DMS153 treated with DMSO at 0.1 percent for 48 hours (cell line): Measurements from ENCODE around the gene CLEC4M.

Experiments used
- DNase-seq: peaks from one replicate; lab custom pipeline; 2025; ENCODE audit not compliant: unreplicated experiment; lab: John Stamatoyannopoulos, UW

Gene CLEC4M, protein sequence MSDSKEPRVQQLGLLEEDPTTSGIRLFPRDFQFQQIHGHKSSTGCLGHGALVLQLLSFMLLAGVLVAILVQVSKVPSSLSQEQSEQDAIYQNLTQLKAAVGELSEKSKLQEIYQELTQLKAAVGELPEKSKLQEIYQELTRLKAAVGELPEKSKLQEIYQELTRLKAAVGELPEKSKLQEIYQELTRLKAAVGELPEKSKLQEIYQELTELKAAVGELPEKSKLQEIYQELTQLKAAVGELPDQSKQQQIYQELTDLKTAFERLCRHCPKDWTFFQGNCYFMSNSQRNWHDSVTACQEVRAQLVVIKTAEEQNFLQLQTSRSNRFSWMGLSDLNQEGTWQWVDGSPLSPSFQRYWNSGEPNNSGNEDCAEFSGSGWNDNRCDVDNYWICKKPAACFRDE

DNA sequence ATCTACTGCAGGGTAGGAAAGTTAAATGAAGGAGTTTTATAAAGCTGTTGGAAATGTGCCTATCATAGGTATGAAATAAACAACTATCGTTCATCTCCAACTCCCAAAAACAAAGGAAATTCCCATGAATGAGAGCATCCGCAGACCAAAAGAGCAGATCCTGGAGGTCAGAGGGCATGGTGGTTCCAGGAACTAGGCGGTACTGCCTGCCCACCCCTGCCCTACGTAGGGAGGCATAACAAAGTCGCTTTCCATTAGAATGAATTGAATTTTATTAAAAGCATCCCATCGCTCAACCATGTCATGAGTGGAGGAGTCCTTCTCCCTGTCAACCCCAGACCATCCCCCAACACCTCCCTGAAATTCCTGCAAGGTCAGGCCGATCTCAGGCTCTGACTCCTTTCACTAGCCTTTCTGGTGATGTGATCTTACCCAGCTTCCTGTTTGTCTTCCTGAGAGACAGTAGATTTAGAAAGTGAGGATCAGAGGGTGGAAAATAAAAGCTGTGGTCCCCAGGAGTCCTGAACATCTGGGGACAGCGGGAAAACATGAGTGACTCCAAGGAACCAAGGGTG, at the start of gene CLEC4M:
TSS of gene CLEC4M (plus strand) at position 525 of the 575 bp plus-strand sequence. CDS start at position 549, 24 bp downstream.
- no peak for DNase-seq

DNA sequence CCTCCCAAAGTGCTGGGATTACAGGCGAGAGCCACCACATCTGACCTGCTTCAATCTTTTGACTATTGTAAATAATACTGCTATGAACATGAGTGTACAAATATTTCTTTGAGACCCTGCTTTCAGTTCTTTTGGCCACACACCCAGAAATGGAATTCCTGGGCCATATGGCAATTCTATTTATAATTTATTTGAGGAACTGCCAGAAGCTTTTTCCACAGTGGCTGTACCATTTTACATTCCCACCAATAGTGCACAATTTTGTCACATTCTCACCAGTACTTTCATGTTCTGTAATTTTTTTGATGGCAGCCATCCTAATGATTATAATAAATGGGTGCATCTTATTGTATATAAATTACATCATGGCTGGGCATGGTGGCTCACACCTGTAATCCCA, 47.4 kb upstream of the CLEC4M start:
- no peak for DNase-seq

DNA sequence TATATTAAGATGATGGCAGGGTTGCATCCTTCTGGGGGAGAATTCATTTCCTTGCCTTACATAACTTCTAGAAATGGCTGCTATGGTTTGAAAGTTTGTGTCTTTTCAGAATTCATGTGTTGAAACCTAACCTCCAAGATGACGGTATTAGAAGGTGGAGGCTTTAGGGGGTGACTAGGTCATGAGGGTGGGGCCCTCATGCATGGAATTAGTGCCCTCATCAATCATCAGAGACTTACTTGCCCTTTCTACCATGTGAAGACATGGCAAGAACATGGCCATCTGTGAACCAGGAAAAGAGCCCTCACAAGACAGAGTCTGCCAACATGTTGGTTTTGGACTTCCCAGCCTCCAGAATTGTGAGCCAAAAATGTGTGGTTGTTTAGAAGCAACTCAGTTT, 46.3 kb upstream of the CLEC4M start:
- DNase-seq = no peak

DNA sequence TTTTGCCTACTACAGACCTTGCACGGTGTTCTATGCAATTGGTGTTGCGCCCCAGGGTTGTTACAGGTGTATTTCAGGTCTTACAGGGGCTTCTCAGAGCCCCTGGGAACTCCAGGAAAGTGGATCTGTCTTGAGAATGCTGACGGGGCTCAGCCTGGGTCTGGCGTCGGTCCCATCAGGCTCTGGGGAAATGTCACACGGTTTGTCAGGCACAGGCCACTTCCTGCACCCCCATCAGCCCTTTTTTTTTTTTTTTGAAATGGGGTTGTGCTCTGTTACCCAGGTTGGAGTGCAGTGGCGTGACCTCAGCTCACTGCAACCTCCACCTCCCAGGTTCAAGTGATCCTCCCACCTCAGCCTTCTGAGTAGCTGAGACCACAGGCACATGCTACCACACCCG, 44.4 kb upstream of the CLEC4M start:
- no peak for DNase-seq

DNA sequence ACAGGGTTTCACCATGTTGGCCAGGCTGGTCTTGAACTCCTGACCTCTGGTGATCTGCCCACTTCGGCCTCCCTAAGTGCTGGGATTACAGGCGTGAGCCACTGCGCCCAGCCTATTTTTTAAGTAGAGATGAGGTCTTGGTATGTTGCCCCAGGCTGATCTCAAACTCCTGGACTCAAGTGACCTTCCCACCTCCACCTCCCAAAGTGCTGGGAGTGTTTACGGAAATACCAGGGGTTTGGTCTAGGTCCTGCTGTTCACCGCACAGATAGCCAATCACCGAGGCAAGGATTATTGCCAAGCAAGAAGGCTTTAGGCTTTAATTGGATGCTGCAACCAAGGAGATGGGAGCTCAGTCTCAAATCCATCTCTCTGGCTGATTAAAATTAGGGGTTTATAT, 42.7 kb upstream of the CLEC4M start:
- no peak for DNase-seq

DNA sequence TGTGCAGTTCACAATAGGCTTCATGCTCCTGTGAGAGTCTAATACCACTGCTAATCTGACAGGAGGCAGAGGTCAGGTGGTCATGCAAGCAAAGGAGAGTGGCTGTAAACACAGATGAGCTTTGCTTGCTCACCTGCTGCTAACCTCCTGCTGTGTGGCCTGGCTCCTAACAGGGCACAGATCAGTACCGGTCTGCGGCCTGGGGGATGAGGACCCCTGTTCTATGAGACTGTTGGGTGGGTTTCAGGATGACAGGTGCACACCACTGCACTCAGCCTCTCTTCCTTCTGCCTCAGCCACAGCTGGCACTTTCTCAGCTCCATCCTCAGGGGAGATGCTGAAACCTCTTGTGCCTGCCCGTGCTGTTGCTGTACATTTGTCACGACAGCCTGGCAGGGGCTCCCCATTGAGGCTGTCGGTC, 40.8 kb upstream of the CLEC4M start:
- DNase-seq = no peak

DNA sequence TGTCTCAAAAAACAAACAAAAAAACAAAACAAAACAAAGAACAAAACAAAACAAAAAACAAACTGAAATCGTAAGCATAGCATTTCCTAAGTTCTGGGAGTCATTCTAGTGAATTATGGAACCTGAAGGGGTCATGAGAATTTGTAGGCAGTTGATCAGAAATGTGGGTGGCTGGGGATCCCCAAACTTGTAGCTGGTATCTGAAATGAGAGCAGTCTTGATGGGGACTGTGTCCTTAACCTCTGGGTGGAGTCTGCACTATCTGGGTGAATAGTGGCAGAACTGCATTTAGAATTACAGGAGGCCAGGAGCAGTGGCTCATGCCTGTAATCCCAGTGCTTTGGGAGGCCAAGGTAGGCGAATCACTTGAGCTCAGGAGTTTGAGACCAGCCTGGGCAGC, 37.3 kb upstream of the CLEC4M start:
- no peak for DNase-seq

DNA sequence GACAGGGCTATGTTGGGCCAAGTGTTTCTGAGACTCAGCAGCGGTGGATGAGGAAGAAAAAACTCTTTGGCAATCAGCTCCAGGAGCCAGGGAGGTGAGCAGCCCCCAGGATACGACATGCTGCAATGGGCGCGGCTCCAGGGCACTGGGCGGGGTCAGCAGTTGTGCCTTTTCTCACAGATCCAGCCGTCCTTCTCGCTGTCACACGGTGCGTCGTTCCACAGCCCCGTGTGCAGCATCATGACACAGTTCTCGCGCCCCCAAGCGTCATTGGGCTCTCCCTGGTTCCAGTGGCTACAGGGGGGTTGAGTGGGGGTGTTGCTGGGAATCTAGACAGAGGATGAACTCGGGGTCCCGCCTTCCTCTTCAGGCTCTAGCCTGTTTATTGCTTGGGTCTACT, 33.8 kb upstream of the CLEC4M start:
- DNase-seq = no peak

DNA sequence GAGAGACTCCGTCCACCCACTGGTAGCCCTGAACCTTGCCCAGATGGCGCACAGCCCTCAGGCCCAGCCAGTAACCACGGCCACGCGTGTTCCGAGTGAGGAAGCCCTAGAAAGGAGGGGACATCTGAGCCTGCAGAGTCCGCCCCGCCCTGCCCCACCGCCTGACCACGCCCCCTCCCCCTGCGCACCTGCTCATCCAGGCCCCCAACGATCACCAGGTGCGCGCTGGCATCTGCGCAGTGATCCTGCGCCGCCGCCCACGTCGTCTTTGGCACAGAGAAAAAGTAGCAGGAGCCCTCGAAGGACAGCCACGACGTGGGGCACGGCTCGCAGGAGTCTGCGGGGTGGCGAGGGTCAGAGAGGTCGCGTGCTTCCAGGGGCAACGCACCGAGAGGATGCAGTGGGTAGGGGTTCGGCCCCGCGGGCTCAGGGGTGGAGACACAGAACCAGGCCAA, 33.2 kb upstream of the CLEC4M start:
- DNase-seq = no peak

DNA sequence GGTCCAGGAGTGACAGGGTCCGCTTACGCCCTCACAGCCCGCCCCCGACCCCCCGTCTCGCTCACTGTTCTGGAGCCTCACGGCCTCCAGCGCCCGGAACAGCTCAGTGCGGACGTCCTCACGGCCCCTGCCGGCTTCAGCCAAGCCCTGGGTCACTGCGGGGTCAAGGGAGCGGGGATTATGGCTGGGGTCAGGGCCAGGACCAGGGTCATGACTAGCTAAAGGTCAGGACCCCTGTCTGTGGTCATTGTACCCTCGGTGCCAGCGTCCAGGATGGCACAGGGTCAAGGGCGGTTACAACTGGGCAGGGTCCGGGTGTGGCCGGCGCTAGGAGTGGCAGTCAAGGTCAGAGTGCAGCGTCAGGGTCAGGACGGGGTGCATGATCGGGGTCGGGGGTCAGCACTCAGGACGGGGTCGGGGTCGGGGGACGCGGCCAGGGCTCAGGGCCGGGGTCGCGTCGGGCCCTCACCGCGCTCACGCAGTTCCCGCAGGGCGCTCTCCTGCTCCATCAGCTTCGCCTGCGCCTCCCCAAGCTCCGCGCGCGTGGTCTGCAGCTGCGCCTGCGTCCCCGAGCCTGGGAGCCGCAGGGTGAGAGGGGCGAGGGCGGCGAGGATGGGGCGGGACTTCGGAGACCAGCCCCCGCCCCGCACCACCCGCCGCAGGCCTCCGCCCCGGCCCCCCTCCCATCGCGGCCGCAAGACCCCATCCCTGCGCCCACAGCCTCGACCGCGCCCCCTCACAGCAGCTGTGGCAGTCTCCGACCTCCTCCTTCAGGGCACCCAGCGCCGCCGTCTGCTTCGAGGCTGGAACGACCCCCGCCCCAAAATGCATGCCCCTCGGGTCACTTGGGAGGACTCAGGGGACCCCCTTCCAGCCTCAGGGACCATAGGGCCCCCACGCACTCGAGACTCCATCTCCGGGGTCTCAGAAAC, 32.5 kb upstream of the CLEC4M start:
- DNase-seq = no peak

DNA sequence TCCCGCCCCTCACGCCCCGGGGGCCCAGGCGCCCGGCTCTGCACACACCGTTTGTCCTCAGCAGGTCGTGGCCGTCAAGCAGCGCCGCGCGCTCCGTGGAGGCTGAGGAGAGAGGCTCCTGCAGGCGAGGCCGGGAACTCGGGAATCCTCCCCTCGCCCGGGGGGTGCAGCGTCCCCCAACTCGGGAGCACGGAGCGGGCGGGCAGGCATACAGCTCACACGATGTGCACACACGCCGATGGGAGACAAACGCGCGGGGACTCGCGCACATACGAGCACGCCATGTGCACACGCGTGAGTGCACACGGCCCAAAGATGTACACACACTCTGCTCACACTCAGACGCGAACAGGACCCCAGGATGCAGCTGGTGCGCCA, 31.8 kb upstream of the CLEC4M start:
- no peak for DNase-seq

DNA sequence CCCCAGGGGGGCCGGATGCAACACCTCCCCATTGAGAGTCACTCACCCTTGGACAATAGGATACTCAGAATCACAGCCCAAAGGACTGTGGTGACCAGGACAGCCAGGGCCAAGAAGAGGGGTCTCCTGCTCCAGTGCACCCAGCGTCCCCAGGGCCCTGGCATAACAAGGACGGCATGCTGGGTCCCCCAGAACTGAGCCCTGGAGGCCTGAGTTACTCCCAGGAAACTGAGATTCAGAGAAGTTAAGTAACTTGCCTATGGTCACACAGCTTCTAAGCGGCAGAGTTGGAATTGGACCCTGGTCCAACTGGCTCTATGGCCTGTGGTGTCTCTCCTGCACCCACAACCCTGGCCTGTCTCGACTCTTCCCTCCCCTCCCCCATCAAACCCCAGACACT, 31.4 kb upstream of the CLEC4M start:
- DNase-seq = no peak

DNA sequence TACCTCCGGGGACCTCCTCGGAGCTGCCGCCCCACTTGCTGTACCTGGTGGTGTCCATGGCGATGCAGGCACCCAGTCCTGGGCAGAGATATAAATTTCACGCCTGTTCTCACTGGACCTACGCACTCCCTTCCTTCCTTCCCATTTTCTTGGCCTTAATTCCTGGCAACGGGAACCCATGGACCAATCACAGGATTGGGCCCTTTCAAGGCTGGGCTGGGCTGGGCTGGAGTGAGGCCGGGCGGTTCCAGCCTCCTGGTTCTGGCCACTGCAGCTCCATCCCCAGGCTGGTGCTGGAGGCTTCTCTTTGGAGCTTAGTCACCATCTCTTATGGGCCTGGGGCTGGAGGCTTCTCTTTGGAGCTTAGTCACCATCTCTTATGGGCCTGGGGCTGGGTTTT, 31.0 kb upstream of the CLEC4M start, which contains the start of gene CLEC4G:
TSS of gene CLEC4G (minus strand) at position 66 of the 400 bp plus-strand sequence. CDS start at position 58, 8 bp downstream.
- no peak for DNase-seq

DNA sequence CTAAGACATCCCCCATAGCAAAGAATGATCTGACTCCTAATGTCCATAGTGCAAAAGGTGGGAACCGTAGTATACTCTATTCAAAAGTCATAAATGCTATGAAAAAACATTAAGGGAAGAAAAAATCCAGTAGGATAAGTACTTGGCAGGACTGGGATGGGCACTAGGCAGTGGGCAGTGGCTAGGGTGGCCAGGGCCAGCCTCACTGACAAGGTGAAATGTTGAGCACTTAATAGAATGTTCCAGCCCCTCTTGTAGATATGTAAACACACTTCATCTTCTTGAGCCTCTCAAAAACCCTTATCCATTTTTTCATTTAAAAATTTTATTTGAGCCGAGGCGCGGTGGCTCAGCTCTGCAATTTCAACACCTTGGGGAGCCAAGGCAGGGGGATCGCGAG, 29.7 kb upstream of the CLEC4M start:
- DNase-seq = no peak

DNA sequence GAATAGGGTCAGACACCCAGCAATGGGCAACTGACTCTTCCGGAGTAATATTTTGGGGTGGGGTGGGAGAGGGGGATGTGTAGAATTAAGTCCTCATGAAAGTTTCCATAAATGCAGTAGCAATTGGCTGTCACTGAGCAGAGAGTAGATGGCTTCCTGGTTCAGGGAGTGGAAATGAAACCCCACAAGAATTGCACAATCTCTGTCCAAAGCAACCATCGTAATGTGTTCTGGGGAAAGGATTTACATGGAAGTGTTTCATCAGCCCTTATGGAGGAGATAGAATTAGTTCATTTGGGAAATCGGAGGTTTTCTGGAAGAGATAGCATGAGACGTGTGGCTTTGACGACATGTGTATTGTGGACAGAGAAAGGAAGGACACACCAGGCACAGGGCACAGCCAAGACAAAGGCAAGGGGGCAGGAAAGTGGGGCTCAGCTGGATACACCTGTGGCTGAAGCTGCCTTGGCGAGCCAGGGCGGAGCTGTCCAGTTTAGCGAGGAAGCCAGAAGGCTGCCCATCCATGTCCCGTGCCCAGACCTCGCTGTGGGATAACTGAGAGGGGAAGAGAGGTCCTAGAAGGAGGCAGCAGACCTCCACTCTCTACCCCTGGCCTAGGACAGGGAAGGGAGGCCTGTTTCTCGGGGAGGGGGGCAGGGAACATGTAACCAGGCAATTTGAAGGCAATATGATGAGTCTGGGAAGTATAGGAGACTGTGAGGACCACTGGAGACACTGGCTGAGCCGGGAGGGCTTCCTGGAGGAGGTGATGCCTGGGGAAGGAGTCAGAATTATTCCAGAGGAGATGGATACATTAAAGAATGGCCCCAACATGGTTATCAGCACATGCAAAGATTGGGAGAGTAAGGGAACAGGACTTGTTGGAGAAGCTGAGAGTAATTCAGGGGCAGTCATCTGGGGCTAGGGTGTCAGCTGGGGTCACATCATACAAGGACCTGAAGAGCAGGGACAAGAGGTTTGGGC, 28.5 kb upstream of the CLEC4M start:
- DNase-seq = no peak

DNA sequence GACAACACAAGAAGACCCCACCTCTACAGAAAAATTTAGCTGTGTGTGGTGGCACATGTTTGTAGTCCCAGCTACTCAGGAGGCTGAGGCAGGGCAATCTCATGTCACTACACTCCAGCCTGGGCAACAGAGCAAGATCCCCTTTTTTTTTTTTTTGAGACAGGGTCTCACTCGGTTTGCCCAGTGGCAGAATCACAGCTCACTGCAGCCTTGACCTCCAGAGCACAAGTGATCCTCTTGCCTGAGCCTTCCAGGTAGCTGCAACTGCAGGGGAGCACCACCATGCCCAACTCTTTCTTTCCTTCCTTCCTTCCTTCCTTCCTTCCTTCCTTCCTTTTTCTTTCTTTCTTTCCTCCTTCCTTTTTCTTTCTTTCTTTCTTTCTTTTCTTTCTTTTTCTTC, 26.9 kb upstream of the CLEC4M start:
- DNase-seq = no peak

DNA sequence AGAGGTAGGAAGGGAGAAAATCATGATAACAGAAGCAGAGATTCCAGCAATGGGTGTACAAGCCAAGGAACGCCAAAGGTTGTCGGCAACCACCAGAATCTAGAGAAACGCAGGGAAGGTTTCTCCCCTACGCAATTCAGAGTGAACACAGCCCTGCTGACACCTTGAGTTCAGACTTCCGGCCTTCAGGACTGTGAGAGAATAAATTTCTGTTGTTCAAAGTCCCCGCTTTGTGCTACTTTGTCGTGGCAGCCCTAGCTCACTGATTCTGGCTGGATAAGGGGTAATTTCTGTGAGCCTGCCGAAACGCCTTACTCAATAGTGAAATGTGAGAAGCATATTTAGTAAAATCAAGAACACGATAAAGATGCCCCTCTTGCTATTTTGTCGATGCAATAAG, 25.8 kb upstream of the CLEC4M start:
- no peak for DNase-seq

DNA sequence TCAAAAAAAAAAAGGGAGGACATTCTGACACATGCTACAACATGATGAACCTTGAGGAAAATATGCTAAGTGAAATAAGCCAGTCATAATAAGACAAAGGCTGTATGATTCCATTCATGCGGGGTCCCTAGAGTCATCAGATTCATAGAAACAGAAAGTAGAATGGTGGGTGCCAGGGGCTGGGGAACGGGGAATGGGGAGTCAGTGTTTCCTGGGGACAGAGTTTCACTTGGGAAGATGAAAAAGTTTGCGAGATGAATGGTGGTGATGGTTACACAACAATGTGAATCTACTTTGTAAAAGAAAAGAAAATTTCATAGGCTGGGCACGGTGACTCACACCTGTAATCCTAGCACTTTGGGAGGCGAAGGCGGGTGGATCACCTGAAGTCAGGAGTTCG, 25.0 kb upstream of the CLEC4M start:
- DNase-seq = no peak

DNA sequence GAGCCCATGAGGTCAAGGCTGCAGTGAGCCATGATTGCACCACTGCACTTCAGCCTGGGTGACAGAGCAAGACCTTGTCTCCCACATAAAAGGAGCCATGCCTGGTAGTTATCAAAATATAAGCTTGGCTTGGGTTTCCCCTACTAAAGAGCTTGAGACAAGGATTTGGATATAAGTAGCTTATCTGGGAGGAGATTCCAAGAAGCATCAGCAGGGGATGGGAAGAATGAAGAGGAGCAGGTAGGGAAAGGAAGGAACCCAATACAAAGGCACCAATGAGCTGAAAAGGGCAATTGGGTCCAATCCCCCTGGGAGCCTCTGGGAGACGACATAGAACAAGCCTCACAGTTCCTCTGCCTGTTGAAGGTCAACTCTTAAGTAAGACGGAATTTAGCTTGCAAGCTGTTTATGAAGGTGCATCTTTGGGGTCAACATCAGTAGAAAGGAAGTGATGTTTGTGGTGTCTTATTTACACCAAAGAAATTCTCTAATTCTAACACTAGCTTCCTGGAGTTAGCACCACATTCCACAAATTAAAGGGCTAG, 23.8 kb upstream of the CLEC4M start:
- no peak for DNase-seq
